GM18909 (cell line): Measurements from ENCODE around the gene ADGB.
A peak's percentile ranks its signal among the peaks of the same experiment; 100 is the strongest.

Experiments
- ATAC-seq: cut with Tn5 transposase; IDR thresholded peaks from one replicate; pipeline ENCODE4 v1.9.1; 2021; ENCODE audit warnings: mild to moderate bottlenecking; ENCODE audit not compliant: unreplicated experiment, poor library complexity

ADGB gene

GRCh38 chr6:146857180-146857979 is 258.6 kb downstream of the ADGB start:
- ATAC-seq = peak; percentile 97

DNA sequence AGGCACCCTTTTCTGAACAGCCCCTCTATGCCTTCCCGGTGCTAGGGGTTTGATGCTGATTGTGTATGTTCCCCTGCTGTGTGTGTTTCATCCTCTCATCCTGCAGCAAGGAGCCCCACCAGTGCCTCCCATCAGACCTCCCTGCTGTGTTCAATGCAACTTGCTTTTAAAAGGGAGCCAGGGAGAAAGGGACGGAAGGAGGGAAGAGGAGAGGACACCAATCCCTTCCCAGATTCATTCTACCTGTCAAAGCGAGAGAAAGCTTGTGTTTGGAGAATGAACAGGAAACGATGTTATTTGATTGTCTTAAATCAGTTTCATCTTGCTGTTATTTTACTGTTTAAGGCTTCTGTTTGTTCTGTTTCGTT is 259.2 kb downstream of the ADGB start:
- ATAC-seq = peak; percentile 34

GRCh38 chr6:146859206-146859605 is 260.4 kb downstream of the ADGB start:
- ATAC-seq = no peak

GRCh38 chr6:146859795-146860495 is 261.2 kb downstream of the ADGB start:
- ATAC-seq = no peak

GRCh38 chr6:146860583-146860982 is 261.8 kb downstream of the ADGB start:
- no peak for ATAC-seq

DNA sequence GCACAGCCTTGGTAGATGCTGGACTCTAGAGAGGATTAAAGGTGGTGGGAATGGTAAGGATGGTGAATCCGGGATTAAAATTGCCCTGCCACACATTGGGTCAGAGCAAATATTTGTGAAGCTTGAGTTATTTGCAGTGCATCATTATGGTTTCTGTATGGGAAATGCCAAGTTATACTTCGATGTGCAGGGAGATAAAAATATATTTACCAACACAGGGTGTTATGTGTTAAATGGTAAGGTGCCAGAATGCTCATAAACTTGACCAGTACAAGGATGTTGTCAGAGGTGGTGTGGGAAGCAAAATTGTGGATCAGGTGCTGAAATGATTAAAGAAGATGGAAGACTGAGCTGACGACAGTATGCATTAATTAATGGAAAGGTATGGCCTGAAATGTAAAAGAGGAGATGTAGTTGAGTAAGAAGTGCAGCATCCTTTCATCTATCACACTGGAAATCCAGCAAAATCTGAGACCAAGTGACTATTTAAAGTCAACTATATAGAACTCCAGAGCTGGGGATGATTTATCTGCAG is 262.3 kb downstream of the ADGB start:
- ATAC-seq = no peak

- ATAC-seq = no peak
These were observed 262.9 kb downstream of the ADGB start for GRCh38 chr6:146861716-146862115.

DNA sequence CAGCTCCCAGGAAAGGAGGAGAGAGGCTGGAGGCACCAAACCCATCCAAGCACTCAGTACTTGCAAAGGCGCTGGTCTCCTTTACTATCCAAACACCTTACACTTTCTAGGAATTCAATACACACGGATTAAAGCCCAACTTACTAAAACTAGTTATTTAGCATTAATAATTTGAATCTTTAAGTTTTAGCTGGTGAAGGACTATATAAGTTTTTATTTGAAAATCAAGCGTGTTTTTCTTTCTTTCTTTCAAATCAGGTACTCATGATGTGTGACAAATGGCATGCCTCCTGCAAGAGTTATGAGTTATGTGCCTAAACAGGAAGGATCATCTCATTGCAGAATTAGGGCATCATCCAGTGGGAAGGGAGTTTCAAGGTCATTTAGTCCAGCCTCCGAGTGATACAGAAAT is 263.7 kb downstream of the ADGB start:
- ATAC-seq = no peak

DNA sequence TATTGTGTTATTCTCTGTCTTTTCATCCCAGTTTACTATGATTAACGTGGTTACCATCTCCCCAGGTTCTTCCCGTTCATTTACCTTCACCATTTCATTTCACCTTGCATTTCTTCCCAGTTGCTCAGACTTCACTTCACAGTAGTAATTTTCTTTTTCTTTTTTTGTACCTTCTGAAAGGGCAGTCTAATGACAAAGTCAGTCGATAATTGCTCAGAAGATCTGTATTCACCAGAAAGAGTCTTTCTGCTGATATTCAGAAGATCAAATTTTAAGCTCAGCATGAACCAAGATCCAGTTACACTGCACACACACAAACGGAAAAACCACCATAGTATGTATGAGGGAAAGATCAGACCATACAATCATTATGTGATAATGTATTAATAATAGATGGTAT is 265.5 kb downstream of the ADGB start:
- no peak for ATAC-seq

GRCh38 chr6:146864885-146865284 is 266.1 kb downstream of the ADGB start:
- no peak for ATAC-seq
